Measurements from ENCODE around the gene NAGPA. TPM values are rescaled to one million over a fixed set of nuclear protein-coding genes. Genes with fewer than 3 reads are reported as not detected.

NAGPA gene
- total and polyA plus RNA-seq, 10 of the 15 experiments (the other 5 are each of a cell fraction or from before 2014, with no cell fraction given) = 0.03 to 11.6 (median 6.6) TPM

GRCh38 chr16:5069048-5069447, 35.3 kb upstream of the NAGPA start:
- Histone ChIP-seq H3K9ac (ENCODE audit: control insufficient read depth, insufficient read depth, low read length) (no peak overlapping the region), H3K4me2 (ENCODE audit: control insufficient read depth, insufficient read depth) (no peak overlapping the region), H4K20me1 (ENCODE audit: control insufficient read depth, insufficient read depth) (no peaks in the 10 kb centered on the region), H3K27ac (ENCODE audit: control insufficient read depth, insufficient read depth) (no peak overlapping the region), H3K27me3 (replicated peaks in 1 of 2; ENCODE audit: control insufficient read depth in 2 of 2, insufficient read depth in 2 of 2, low read length in 1 of 2) (no peaks in the 10 kb centered on the region; a peak in 1 of 4 replicates), H3K9me3 (replicated peaks; ENCODE audit: control insufficient read depth, insufficient read depth, low read length) (no peaks in the 10 kb centered on the region; the same call in 2 of the 3 replicates), H3K4me3 (no peak overlapping the region), H3K79me2 (ENCODE audit: control insufficient read depth, insufficient read depth, low read length) (peaks cover 10% of the 10 kb centered on the region), H3K36me3 (ENCODE audit: control insufficient read depth in 2 of 2, insufficient read depth in 2 of 2, low read length in 1 of 2) (no peaks in the 10 kb centered on the region), H3K4me1 (ENCODE audit: control insufficient read depth, insufficient read depth, low read length) (peaks cover 14% of the 10 kb centered on the region), H2AFZ (ENCODE audit: control insufficient read depth, low read depth, low read length) (no peak overlapping the region)
- RAD21 ChIA-PET (ENCODE audit: unreplicated experiment) = no interaction called here
- CTCF ChIA-PET = no interaction called here
- FAIRE-seq (no peak), DNase-seq (ENCODE audit: low read depth, low spot score) (no peak), ATAC-seq (no peak)
- no TSS peak for BruUV-seq (replicated peaks)
- TF ChIP-seq USF2 (IDR thresholded peaks at IDR 0.05; ENCODE audit: borderline replicate concordance, low read depth, low read length) (no peak), CUX1 (IDR thresholded peaks at IDR 0.05; ENCODE audit: insufficient replicate concordance, low read depth, low read length) (no peak), BCL3 (IDR thresholded peaks at IDR 0.05; ENCODE audit: borderline replicate concordance, insufficient read depth, low read depth, low read length, poor library complexity, severe bottlenecking) (no peak), SRF (IDR thresholded peaks at IDR 0.05; ENCODE audit: low read depth in 2 of 2, low read length in 2 of 2) (no peak), ESRRA (IDR thresholded peaks at IDR 0.05; ENCODE audit: low read length) (no peak), RAD21 (IDR thresholded peaks at IDR 0.05; ENCODE audit: insufficient read depth, low read depth, low read length) (no peak), RB1 (IDR thresholded peaks at IDR 0.05; ENCODE audit: borderline replicate concordance) (no peak)
- intact Hi-C loops (cut with micrococcal nuclease; ENCODE audit: unreplicated experiment) = loop anchor here (10.0 kb wide), 1 partner anchor 94 kb away; no protein-coding TSS in a partner anchor
- POLR2A ChIA-PET = no interaction called here
- in situ Hi-C loops (cut with MboI) = no loop called here
- 58% methylated on average over 9 of the region's 9 CpGs for WGBS (ENCODE audit: insufficient coverage, insufficient replicate concordance, low lambda C conversion rate, missing lambda C conversion rate)
- SMC1A ChIA-PET (ENCODE audit: uncharacterized antibody, unreplicated experiment) = no interaction called here

Data from GM12878 (cell line).